Glutamatergic neuron (in vitro differentiated cells): ENCODE measurements around the gene IL26. TPM values are rescaled to one million over a fixed set of nuclear protein-coding genes. Genes with fewer than 3 reads are reported as not detected.
A peak's percentile ranks its signal among the peaks of the same experiment; 100 is the strongest.

ENCODE experiments used
- DNase-seq: peaks from one replicate; pipeline ENCODE4 v3.0.0; 2022
- H3K27ac Mint-ChIP-seq: one replicate; pipeline ENCODE4 v1.8.0; 2020; ENCODE audit warnings: mild to moderate bottlenecking, mixed read lengths, inconsistent platforms; ENCODE audit not compliant: unreplicated experiment
- H3K27me3 Mint-ChIP-seq: one replicate; pipeline ENCODE4 v1.8.0; 2020; ENCODE audit warnings: mild to moderate bottlenecking, moderate library complexity, mixed read lengths, inconsistent platforms; ENCODE audit not compliant: unreplicated experiment
- H3K36me3 Mint-ChIP-seq: one replicate; pipeline ENCODE4 v1.8.0; 2020; ENCODE audit warnings: mild to moderate bottlenecking, mixed read lengths, inconsistent platforms; ENCODE audit not compliant: unreplicated experiment
- H3K4me1 Mint-ChIP-seq: one replicate; pipeline ENCODE4 v1.8.0; 2020; ENCODE audit warnings: mild to moderate bottlenecking, low read depth, mixed read lengths, inconsistent platforms; ENCODE audit not compliant: unreplicated experiment
- H3K4me3 Mint-ChIP-seq: one replicate; pipeline ENCODE4 v1.8.0; 2020; ENCODE audit warnings: mild to moderate bottlenecking, mixed read lengths, inconsistent platforms; ENCODE audit not compliant: unreplicated experiment
- H3K9me3 Mint-ChIP-seq: one replicate; pipeline ENCODE4 v1.8.0; 2020; ENCODE audit warnings: mild to moderate bottlenecking, moderate library complexity, mixed read lengths, inconsistent platforms; ENCODE audit not compliant: unreplicated experiment
- total RNA-seq: library from RNA; stranded (reverse); fragmentation: NEBNext Ultra II Directional; extraction: Animal tissue kit (Norgen Biotek cat#: 25700); gene quantifications from one replicate; pipeline ENCODE4 v1.2.1, GENCODE V29; 2021; ENCODE audit not compliant: unreplicated experiment
- TF ChIP-seq, protein P1 (sequence below): fragments of 200-600 bp; sonication (generic); IDR thresholded peaks from one replicate; pipeline ENCODE4 v1.5.0; 2021; ENCODE audit not compliant: partially characterized antibody, unreplicated experiment

Gene IL26
- total RNA-seq, 1 donor from 2014 or later = not detected

DNA sequence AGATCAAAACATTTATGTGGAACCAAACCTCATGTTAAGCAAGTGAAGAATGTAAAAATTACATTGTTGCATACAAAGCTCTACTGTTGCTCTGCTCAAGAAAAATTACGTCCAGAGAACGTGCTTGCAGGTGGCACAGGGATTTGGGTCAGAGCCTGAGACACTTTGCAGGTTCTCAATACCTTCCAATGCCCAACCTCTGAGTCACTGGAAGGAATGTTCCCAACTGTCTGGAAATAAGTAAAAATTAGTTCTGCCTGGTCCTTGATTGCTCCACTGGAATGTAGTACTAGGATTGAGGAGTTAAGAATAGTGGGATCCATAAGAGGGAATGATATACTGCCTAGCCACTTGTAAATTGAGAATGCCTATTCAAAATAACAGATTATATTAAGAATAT, 63.2 kb downstream of the IL26 start:
- Mint-ChIP-seq H3K27me3 (no peaks in the 10 kb centered on the region), H3K27ac (no peak overlapping the region), H3K36me3 (no peaks in the 10 kb centered on the region), H3K4me3 (no peak overlapping the region), H3K4me1 (no peaks in the 10 kb centered on the region), H3K9me3 (no peaks in the 10 kb centered on the region)
- DNase-seq = no peak
- TF ChIP-seq, protein P1, sequence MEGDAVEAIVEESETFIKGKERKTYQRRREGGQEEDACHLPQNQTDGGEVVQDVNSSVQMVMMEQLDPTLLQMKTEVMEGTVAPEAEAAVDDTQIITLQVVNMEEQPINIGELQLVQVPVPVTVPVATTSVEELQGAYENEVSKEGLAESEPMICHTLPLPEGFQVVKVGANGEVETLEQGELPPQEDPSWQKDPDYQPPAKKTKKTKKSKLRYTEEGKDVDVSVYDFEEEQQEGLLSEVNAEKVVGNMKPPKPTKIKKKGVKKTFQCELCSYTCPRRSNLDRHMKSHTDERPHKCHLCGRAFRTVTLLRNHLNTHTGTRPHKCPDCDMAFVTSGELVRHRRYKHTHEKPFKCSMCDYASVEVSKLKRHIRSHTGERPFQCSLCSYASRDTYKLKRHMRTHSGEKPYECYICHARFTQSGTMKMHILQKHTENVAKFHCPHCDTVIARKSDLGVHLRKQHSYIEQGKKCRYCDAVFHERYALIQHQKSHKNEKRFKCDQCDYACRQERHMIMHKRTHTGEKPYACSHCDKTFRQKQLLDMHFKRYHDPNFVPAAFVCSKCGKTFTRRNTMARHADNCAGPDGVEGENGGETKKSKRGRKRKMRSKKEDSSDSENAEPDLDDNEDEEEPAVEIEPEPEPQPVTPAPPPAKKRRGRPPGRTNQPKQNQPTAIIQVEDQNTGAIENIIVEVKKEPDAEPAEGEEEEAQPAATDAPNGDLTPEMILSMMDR = no peak

DNA sequence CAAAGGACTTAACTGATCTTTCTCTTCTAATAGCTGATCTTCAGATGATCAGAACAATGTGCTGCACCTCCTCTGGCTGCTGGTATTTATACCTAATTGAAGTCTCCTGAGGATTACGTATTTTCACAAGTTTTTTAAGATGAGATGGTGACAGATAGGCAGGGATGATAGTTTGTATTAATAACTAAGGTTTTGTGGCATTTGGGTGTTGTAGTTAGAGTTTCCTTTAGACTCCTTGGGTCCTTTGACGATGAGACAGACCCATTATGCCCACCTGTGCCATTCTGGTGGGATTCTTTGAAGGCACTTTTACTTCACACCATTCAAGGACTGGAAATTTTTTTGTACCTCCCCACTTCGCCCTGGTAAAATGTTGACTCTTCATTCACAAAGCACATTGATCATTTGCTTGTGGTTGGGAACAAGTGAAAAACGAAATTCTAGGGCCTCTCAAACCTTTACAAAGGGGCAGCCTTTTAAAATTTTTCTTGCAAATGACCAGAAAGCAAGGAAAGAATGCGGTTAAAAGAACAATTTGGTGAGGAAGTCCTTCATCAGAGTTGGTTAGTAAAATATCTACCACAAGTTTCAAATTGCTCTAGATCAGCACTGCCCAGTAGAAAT, 65.8 kb downstream of the IL26 start, which contains the start of gene IFNG:
Gene IFNG (minus strand): TSS at position 60 of the 624 bp plus-strand sequence. CDS start 125 bp downstream, outside the sequence.
- Mint-ChIP-seq H3K4me3 (no peak within 1 kb of the TSS), H3K27me3 (no peaks in the 10 kb centered on the region), H3K9me3 (no peaks in the 10 kb centered on the region), H3K4me1 (no peaks in the 10 kb centered on the region), H3K36me3 (no peaks in the 10 kb centered on the region), H3K27ac (no peak within 1 kb of the TSS)
- TF ChIP-seq, protein P1 = no peak
- no peak for DNase-seq

DNA sequence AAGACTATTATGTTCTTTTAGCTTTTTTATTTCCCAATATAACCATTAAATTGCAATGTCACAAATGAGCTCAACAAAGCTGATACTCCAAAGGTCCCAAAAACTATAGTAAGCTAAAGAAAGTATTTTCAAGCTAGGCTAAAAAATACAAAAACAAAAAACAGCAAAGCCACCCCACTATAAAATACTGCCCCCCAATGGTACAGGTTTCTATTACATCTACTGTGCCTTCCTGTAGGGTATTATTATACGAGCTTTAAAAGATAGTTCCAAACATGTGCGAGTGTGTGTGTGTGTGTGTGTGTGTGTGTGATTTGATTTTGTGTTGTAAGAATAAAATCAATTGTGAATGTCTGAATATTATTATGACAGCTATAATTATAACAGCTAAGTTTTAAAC, 67.2 kb downstream of the IL26 start:
- Mint-ChIP-seq H3K27me3 (no peaks in the 10 kb centered on the region), H3K4me3 (no peak overlapping the region), H3K27ac (no peak overlapping the region), H3K9me3 (no peaks in the 10 kb centered on the region), H3K4me1 (no peaks in the 10 kb centered on the region), H3K36me3 (no peaks in the 10 kb centered on the region)
- no peak for DNase-seq
- TF ChIP-seq, protein P1 = peak; percentile 68

DNA sequence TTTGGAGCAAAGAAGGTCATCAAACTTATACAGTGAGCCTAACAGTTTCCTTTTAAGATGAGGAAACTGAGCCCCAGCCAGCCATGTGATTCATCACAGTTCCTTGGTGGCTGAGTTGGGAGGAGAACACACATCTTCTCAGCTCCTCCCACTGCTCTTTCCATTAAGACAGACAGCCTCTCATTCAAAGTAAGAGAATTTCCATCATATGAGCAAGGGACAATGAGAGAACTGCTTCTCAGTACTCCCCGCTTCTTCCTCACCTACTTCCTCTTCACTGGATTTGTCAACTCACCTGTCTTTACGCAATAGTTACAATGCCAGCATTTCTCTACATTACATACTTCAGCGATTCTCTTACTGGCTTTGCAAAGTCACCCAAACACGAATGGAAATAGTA, 68.2 kb downstream of the IL26 start:
- H3K27me3 Mint-ChIP-seq = no peaks in the 10 kb centered on the region
- H3K4me3 Mint-ChIP-seq = no peak overlapping the region
- H3K4me1 Mint-ChIP-seq = no peaks in the 10 kb centered on the region
- DNase-seq = no peak
- no peaks in the 10 kb centered on the region for H3K9me3 Mint-ChIP-seq
- no peaks in the 10 kb centered on the region for H3K36me3 Mint-ChIP-seq
- H3K27ac Mint-ChIP-seq = no peak overlapping the region
- TF ChIP-seq, protein P1 = no peak

DNA sequence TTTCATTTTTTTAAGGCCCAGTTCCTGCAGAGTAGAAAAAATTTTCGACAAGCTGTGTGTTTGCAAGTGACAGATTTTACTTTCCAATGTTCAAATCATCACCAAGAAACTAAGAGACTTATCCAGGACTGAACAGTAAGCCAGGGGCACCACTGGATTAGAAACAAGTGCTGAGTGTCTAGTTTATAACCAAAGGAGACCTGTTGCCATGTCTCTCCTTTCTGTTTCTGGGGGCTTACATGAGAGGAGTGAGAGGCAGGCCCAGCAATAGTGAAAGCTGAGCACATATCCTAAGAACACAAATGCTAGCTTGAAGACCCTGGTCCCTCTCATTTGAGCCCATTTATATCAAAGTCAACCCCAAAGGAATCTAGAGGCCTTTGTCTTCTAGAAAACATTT, 69.0 kb downstream of the IL26 start:
- no peak overlapping the region for H3K27ac Mint-ChIP-seq
- H3K27me3 Mint-ChIP-seq = peaks cover 1% of the 10 kb centered on the region
- no peak overlapping the region for H3K4me3 Mint-ChIP-seq
- no peaks in the 10 kb centered on the region for H3K9me3 Mint-ChIP-seq
- no peak for DNase-seq
- TF ChIP-seq, protein P1 = no peak
- H3K36me3 Mint-ChIP-seq = no peaks in the 10 kb centered on the region
- H3K4me1 Mint-ChIP-seq = no peaks in the 10 kb centered on the region
